LNCaP clone FGC (cell line): Measurements from ENCODE around the gene DGKD.

Experiments used
- DNase-seq: peaks from one replicate; pipeline ENCODE4 v3.0.0-alpha.2; 2011; ENCODE audit warnings: low read depth
- H3K4me3 ChIP-seq: 2 replicates; pipeline ENCODE4 v1.5.1; 2011; ENCODE audit warnings: mild to moderate bottlenecking, low read depth, low read length, control low read depth
- CTCF ChIP-seq: IDR thresholded peaks from 2 replicates; pipeline ENCODE4 v1.5.1; 2012; ENCODE audit warnings: mild to moderate bottlenecking; ENCODE audit not compliant: control insufficient read depth, insufficient read depth; ENCODE audit errors: extremely low read depth

Gene DGKD

GRCh38 chr2:233353769-233354499 is at the start of gene DGKD:
Gene DGKD, plus strand, starts transcription at chr2:233354494. Its CDS starts 25 bp downstream, at chr2:233354519.
- no peak for DNase-seq
- peak; percentile 60 for TF ChIP-seq CTCF
- peak within 1 kb of the TSS; percentile 75 for H3K4me3 ChIP-seq

- TF ChIP-seq CTCF: no peak
- DNase-seq: no peak
- no peak within 1 kb of the TSS for H3K4me3 ChIP-seq
These were observed 46.7 kb upstream of the DGKD start, which contains the start of gene SAG for GRCh38 chr2:233307565-233307964. Gene SAG, plus strand, starts transcription at chr2:233307816. Its CDS starts 1,374 bp downstream, at chr2:233309190.

- TF ChIP-seq CTCF: no peak
- H3K4me3 ChIP-seq: no peak overlapping the region
- no peak for DNase-seq
These were observed 42.9 kb upstream of the DGKD start for GRCh38 chr2:233311241-233311926.

GRCh38 chr2:233312874-233313273 is 41.4 kb upstream of the DGKD start:
- no peak for TF ChIP-seq CTCF
- H3K4me3 ChIP-seq: no peak overlapping the region

GRCh38 chr2:233314180-233314925 is 39.9 kb upstream of the DGKD start:
- no peak overlapping the region for H3K4me3 ChIP-seq
- no peak for DNase-seq
- no peak for TF ChIP-seq CTCF

More at GRCh38 chr2:233312874-233313273, 41.4 kb upstream of the DGKD start:
- no peak for DNase-seq

- no peak for DNase-seq
- no peak for TF ChIP-seq CTCF
- H3K4me3 ChIP-seq: no peak overlapping the region
These were observed 36.9 kb upstream of the DGKD start for GRCh38 chr2:233317196-233317943.
